DND-41 (cell line): ENCODE measurements around the gene LTB.

ENCODE experiments used
- ATAC-seq: fragments of 200-7000 bp; cut with Tn5 transposase; 3 replicates; pipeline ENCODE4 v1.9.1; 2021; ENCODE audit warnings: low read depth; ENCODE audit not compliant: insufficient read depth
- DNase-seq: peaks from one replicate; pipeline ENCODE4 v3.0.0-alpha.2; 2020
- H2AFZ ChIP-seq: 2 replicates; pipeline ENCODE4 v1.6.0; 2012; ENCODE audit warnings: low read depth, low read length
- H3K27ac ChIP-seq: 2 replicates; pipeline ENCODE4 v1.5.1; 2012; ENCODE audit warnings: low read length, inconsistent platforms
- H3K27me3 ChIP-seq: fragments of 200-600 bp; sonication (generic); 2 replicates; pipeline ENCODE4 v1.6.0; 2012; ENCODE audit warnings: low read length, mild to moderate bottlenecking, inconsistent platforms; ENCODE audit not compliant: insufficient read depth, poor library complexity
- H3K36me3 ChIP-seq: 2 replicates; pipeline ENCODE4 v1.5.1; 2012; ENCODE audit warnings: low read length, inconsistent platforms; ENCODE audit not compliant: insufficient read depth
- H3K4me1 ChIP-seq: 2 replicates; pipeline ENCODE4 v1.5.1; 2012; ENCODE audit warnings: mild to moderate bottlenecking, low read length; ENCODE audit not compliant: insufficient read depth
- H3K4me2 ChIP-seq: 2 replicates; pipeline ENCODE4 v1.6.0; 2012; ENCODE audit warnings: mild to moderate bottlenecking, moderate library complexity, low read length, inconsistent platforms; ENCODE audit not compliant: insufficient read depth
- H3K4me3 ChIP-seq, 2 experiments: fragments of 200-600 bp in 1 of 2; shearing (Covaris generic) in 1 of 2; 2 replicates each; pipeline ENCODE4 v1.5.1; 2012 to 2016; ENCODE audit warnings: inconsistent platforms in 2 of 2, low read length in 2 of 2, mild to moderate bottlenecking in 2 of 2, low read depth in 1 of 2, moderate library complexity in 1 of 2
- H3K79me2 ChIP-seq: 2 replicates; pipeline ENCODE4 v1.6.0; 2012; ENCODE audit warnings: low read length, inconsistent platforms; ENCODE audit not compliant: insufficient read depth
- H3K9ac ChIP-seq: 2 replicates; pipeline ENCODE4 v1.6.0; 2012; ENCODE audit warnings: low read depth, mild to moderate bottlenecking, inconsistent platforms, low read length, moderate library complexity
- H3K9me3 ChIP-seq: 2 replicates; pipeline ENCODE4 v1.5.1; 2012; ENCODE audit warnings: low read length, moderate library complexity, mild to moderate bottlenecking, inconsistent platforms; ENCODE audit not compliant: insufficient read depth, severe bottlenecking
- H4K20me1 ChIP-seq: 2 replicates; pipeline ENCODE4 v1.6.0; 2012; ENCODE audit warnings: low read length; ENCODE audit not compliant: insufficient read depth
- CTCF ChIP-seq: IDR thresholded peaks from 2 replicates; pipeline ENCODE4 v1.5.1; 2012; ENCODE audit warnings: borderline replicate concordance, low read length, moderate library complexity, mild to moderate bottlenecking; ENCODE audit not compliant: poor library complexity, severe bottlenecking; ENCODE audit errors: extremely low read depth
- EZH2 ChIP-seq: IDR thresholded peaks from 3 replicates; pipeline ENCODE4 v1.6.1; 2012; ENCODE audit warnings: borderline replicate concordance, low read depth, mild to moderate bottlenecking, moderate library complexity, low read length, inconsistent platforms; ENCODE audit not compliant: severe bottlenecking

The LTB gene

GRCh38 chr6:31609519-31610406 lies 27.5 kb upstream of the LTB start:
- no peak for ATAC-seq
- H3K9me3 ChIP-seq, result no peaks in the 10 kb centered on the region
- no peak for DNase-seq
- TF ChIP-seq CTCF (no peak), EZH2 (no peak)
- H2AFZ ChIP-seq, result no peak overlapping the region
- no peaks in the 10 kb centered on the region for H3K36me3 ChIP-seq
- H3K27me3 ChIP-seq, result no peaks in the 10 kb centered on the region
- H4K20me1 ChIP-seq, result no peaks in the 10 kb centered on the region
- H3K4me1 ChIP-seq, result peaks cover 7% of the 10 kb centered on the region
- H3K79me2 ChIP-seq, result no peaks in the 10 kb centered on the region
- H3K4me2 ChIP-seq, result no peak overlapping the region
- no peak overlapping the region for H3K27ac ChIP-seq
- no peak overlapping the region for H3K4me3 ChIP-seq
- no peak overlapping the region for H3K9ac ChIP-seq

- Histone ChIP-seq H3K79me2 (no peaks in the 10 kb centered on the region), H3K4me1 (no peaks in the 10 kb centered on the region), H2AFZ (no peak overlapping the region), H3K27me3 (no peaks in the 10 kb centered on the region), H3K4me2 (no peak overlapping the region), H3K27ac (no peak overlapping the region), H4K20me1 (no peaks in the 10 kb centered on the region), H3K36me3 (no peaks in the 10 kb centered on the region), H3K9ac (no peak overlapping the region), H3K9me3 (no peaks in the 10 kb centered on the region), H3K4me3 (no peak overlapping the region)
- no peak for ATAC-seq
- DNase-seq, result no peak
- TF ChIP-seq EZH2 (no peak), CTCF (no peak)
These were observed 25.1 kb upstream of the LTB start for GRCh38 chr6:31607317-31607716.

- Histone ChIP-seq H3K79me2 (no peaks in the 10 kb centered on the region), H3K9me3 (no peaks in the 10 kb centered on the region), H3K4me1 (peaks cover 12% of the 10 kb centered on the region; the same call in 1 of the 2 replicates), H3K4me3 (no peak overlapping the region), H3K9ac (no peak overlapping the region), H3K27ac (no peak overlapping the region), H2AFZ (no peak overlapping the region), H3K4me2 (no peak overlapping the region), H4K20me1 (no peaks in the 10 kb centered on the region), H3K27me3 (no peaks in the 10 kb centered on the region), H3K36me3 (no peaks in the 10 kb centered on the region)
- DNase-seq (peak; percentile 53), ATAC-seq (peak; percentile 77)
- TF ChIP-seq EZH2 (no peak), CTCF (peak; percentile 69)
These were observed 14.8 kb upstream of the LTB start for GRCh38 chr6:31597006-31597405.
